ENCODE measurements around the gene SRCIN1.

- TF ChIP-seq, protein P1, sequence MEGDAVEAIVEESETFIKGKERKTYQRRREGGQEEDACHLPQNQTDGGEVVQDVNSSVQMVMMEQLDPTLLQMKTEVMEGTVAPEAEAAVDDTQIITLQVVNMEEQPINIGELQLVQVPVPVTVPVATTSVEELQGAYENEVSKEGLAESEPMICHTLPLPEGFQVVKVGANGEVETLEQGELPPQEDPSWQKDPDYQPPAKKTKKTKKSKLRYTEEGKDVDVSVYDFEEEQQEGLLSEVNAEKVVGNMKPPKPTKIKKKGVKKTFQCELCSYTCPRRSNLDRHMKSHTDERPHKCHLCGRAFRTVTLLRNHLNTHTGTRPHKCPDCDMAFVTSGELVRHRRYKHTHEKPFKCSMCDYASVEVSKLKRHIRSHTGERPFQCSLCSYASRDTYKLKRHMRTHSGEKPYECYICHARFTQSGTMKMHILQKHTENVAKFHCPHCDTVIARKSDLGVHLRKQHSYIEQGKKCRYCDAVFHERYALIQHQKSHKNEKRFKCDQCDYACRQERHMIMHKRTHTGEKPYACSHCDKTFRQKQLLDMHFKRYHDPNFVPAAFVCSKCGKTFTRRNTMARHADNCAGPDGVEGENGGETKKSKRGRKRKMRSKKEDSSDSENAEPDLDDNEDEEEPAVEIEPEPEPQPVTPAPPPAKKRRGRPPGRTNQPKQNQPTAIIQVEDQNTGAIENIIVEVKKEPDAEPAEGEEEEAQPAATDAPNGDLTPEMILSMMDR (IDR thresholded peaks at IDR 0.05) = no peak
- TF ChIP-seq POLR2A (IDR thresholded peaks at IDR 0.05) = no peak
These were observed 71.3 kb downstream of the SRCIN1 start for GRCh38 chr17:38534498-38534885.
